Measurements from ENCODE around the gene C1orf210. TPM values are rescaled to one million over a fixed set of nuclear protein-coding genes. Genes with fewer than 3 reads are reported as not detected.

C1orf210 gene
- total RNA-seq, 1 experiment from 2014 or later, result 5.9 TPM

DNA sequence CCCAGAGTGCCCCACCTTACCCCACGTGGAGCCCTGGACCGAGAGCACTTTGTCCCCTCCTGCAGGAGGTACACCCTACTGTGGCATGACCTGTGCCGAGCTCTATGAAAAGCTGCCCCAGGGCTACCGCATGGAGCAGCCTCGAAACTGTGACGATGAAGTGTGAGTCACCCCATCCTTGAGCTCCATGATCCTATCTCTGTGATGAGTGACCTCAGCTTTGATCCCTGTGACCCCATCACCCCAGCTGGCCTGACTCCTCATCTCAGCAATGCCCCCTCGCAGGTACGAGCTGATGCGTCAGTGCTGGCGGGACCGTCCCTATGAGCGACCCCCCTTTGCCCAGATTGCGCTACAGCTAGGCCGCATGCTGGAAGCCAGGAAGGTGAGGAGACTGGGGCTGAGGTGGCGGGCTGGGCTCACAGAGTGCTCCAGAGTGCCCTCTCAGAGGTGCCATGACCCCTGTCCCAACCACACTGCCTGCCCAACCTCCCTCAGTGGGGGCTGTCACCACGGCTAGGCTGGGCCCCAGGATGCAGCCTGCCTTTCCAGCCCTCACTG is 36.0 kb upstream of the C1orf210 start:
- no peaks in the 10 kb centered on the region; the same call in none of the 2 replicates for H3K27me3 Mint-ChIP-seq (ENCODE audit: low read depth)

More for the DNA sequence above, 36.0 kb upstream of the C1orf210 start:
- H3K36me3 Mint-ChIP-seq (ENCODE audit: insufficient read depth in 1 of 3, low read depth in 3 of 3), result no peaks in the 10 kb centered on the region; a peak in 1 of 7 replicates
- Histone ChIP-seq H3K4me2 (ENCODE audit: insufficient read depth, insufficient read length, low read length) (no peak overlapping the region), H3K79me1 (ENCODE audit: insufficient read depth, low read depth, low read length, poor library complexity, severe bottlenecking) (no peaks in the 10 kb centered on the region), H3K27me3 (ENCODE audit: insufficient read depth, low read length) (no peaks in the 10 kb centered on the region), H4K91ac (ENCODE audit: insufficient read length, low read depth, low read length) (no peak overlapping the region), H3K4me1 (ENCODE audit: insufficient read depth, low read length) (no peaks in the 10 kb centered on the region), H2AK5ac (ENCODE audit: insufficient read length, low read length) (no peak overlapping the region), H4K20me1 (ENCODE audit: control insufficient read depth, insufficient read depth, insufficient read length) (no peaks in the 10 kb centered on the region), H2BK20ac (ENCODE audit: low read depth, low read length, poor library complexity, severe bottlenecking) (no peak overlapping the region), H3K56ac (ENCODE audit: insufficient read length, low read depth, low read length) (no peak overlapping the region), H3K23ac (ENCODE audit: insufficient read length, low read depth, low read length) (no peak overlapping the region), H3T11ph (ENCODE audit: low read length) (no peak overlapping the region), H3K79me2 (ENCODE audit: insufficient read depth, low read length) (no peaks in the 10 kb centered on the region), H3K23me2 (ENCODE audit: insufficient read length, low read depth, low read length, poor library complexity, severe bottlenecking) (no peaks in the 10 kb centered on the region), H4K8ac (replicated peaks; ENCODE audit: insufficient read length, low read depth, low read length) (no peak overlapping the region), H3K9ac (ENCODE audit: extremely low read depth, insufficient read length, low read length) (no peak overlapping the region), H2BK5ac (ENCODE audit: insufficient read length, low read length) (no peak overlapping the region), H2BK15ac (ENCODE audit: low read depth, low read length) (no peak overlapping the region), H2BK12ac (ENCODE audit: insufficient read length, low read depth, low read length) (no peak overlapping the region), H3K4ac (ENCODE audit: low read depth, low read length) (no peak overlapping the region), H2AFZ (ENCODE audit: low read length) (no peak overlapping the region), H3K27ac (ENCODE audit: insufficient read length, low read depth, low read length) (no peak overlapping the region), H3K9me3 (ENCODE audit: control insufficient read depth, low read depth, low read length) (no peaks in the 10 kb centered on the region), H3K18ac (ENCODE audit: insufficient read length, low read depth, low read length) (no peak overlapping the region), H2BK120ac (ENCODE audit: low read depth, low read length, poor library complexity, severe bottlenecking) (no peak overlapping the region), H3K14ac (ENCODE audit: insufficient read depth, low read length) (no peak overlapping the region), H4K5ac (ENCODE audit: insufficient read length, low read depth, low read length) (no peak overlapping the region)
- H3K4me1 Mint-ChIP-seq, result peaks cover 16 to 19% of the 10 kb centered on the region in 2 experiments
- WGBS (ENCODE audit: extremely low coverage, insufficient read length, low lambda C conversion rate), result no CpG with 5 or more reads among the region's 16 CpGs
- DNase-seq, result no peak
- TF ChIP-seq, protein P1, sequence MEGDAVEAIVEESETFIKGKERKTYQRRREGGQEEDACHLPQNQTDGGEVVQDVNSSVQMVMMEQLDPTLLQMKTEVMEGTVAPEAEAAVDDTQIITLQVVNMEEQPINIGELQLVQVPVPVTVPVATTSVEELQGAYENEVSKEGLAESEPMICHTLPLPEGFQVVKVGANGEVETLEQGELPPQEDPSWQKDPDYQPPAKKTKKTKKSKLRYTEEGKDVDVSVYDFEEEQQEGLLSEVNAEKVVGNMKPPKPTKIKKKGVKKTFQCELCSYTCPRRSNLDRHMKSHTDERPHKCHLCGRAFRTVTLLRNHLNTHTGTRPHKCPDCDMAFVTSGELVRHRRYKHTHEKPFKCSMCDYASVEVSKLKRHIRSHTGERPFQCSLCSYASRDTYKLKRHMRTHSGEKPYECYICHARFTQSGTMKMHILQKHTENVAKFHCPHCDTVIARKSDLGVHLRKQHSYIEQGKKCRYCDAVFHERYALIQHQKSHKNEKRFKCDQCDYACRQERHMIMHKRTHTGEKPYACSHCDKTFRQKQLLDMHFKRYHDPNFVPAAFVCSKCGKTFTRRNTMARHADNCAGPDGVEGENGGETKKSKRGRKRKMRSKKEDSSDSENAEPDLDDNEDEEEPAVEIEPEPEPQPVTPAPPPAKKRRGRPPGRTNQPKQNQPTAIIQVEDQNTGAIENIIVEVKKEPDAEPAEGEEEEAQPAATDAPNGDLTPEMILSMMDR (conservative IDR thresholded peaks at IDR 0.05), result no peak
- H3K4me3 Mint-ChIP-seq, result no peak overlapping the region
- H3K27ac Mint-ChIP-seq, result no peak overlapping the region
- H3K9me3 Mint-ChIP-seq, result peaks cover 8 to 11% of the 10 kb centered on the region in 2 experiments; a peak in 4 of 5 replicates

Measured in H9 (cell line).